ENCODE data around the gene PNPT1. TPM values are rescaled to one million over a fixed set of nuclear protein-coding genes. Genes with fewer than 3 reads are reported as not detected.
"Not testable (repeated sequence)": the region's sequence is repeated elsewhere in the genome, so short reads cannot be mapped to it uniquely, and the experiment has no call there.

PNPT1 gene
- total and polyA plus RNA-seq, 4 donors: 9.4 to 23.3 (median 16.3) TPM

GRCh38 chr2:55710025-55710424, 16.4 kb upstream of the PNPT1 start:
- Histone ChIP-seq H3K27ac (ENCODE audit: low read depth in 1 of 2, low read length in 1 of 2) (no peak overlapping the region), H3K9me3 (ENCODE audit: control insufficient read depth in 4 of 4, insufficient read depth in 3 of 4, low read length in 3 of 4) (no peaks in the 10 kb centered on the region), H3K4me1 (ENCODE audit: control insufficient read depth in 5 of 5, insufficient read depth in 5 of 5, low read length in 5 of 5) (no peaks in the 10 kb centered on the region), H3K4me3 (no peak overlapping the region), H3K36me3 (ENCODE audit: control insufficient read depth in 4 of 4, insufficient read depth in 4 of 4, low read length in 4 of 4) (no peaks in the 10 kb centered on the region), H3K9ac (ENCODE audit: insufficient read depth in 1 of 2, low read length in 2 of 2) (no peak overlapping the region), H3K27me3 (ENCODE audit: control insufficient read depth in 3 of 3, insufficient read depth in 3 of 3, low read length in 2 of 3) (no peaks in the 10 kb centered on the region)
- no peak for ATAC-seq (ENCODE audit: insufficient read depth, low FRiP score)
- no peak for TF ChIP-seq CTCF (IDR thresholded peaks at IDR 0.05; ENCODE audit: control extremely low read depth, extremely low read depth)
- no peak for DNase-seq

GRCh38 chr2:55707751-55708150, 14.1 kb upstream of the PNPT1 start:
- H3K4me1 ChIP-seq (ENCODE audit: control insufficient read depth in 5 of 5, insufficient read depth in 5 of 5, low read length in 5 of 5): no peaks in the 10 kb centered on the region
- ATAC-seq (ENCODE audit: insufficient read depth, low FRiP score): no peak
- WGBS, 2 donors: 72 to 79% methylated on average over 1 of the region's 1 CpG
- no peak for TF ChIP-seq CTCF (IDR thresholded peaks at IDR 0.05; ENCODE audit: control extremely low read depth, extremely low read depth)
- no peak overlapping the region for H3K4me3 ChIP-seq
- no peak overlapping the region for H3K27ac ChIP-seq (ENCODE audit: low read depth in 1 of 2, low read length in 1 of 2)
- H3K36me3 ChIP-seq (ENCODE audit: control insufficient read depth in 4 of 4, insufficient read depth in 4 of 4, low read length in 4 of 4): no peaks in the 10 kb centered on the region
- no peaks in the 10 kb centered on the region for H3K27me3 ChIP-seq (ENCODE audit: control insufficient read depth in 3 of 3, insufficient read depth in 3 of 3, low read length in 2 of 3)
- H3K9me3 ChIP-seq (ENCODE audit: control insufficient read depth in 4 of 4, insufficient read depth in 3 of 4, low read length in 3 of 4): no peaks in the 10 kb centered on the region
- no peak for DNase-seq
- no peak overlapping the region for H3K9ac ChIP-seq (ENCODE audit: insufficient read depth in 1 of 2, low read length in 2 of 2)

- H3K36me3 ChIP-seq (ENCODE audit: control insufficient read depth in 4 of 4, insufficient read depth in 4 of 4, low read length in 4 of 4); H3K27me3 ChIP-seq (ENCODE audit: control insufficient read depth in 3 of 3, insufficient read depth in 3 of 3, low read length in 2 of 3); H3K4me3 ChIP-seq; H3K9ac ChIP-seq (ENCODE audit: insufficient read depth in 1 of 2, low read length in 2 of 2); ATAC-seq (ENCODE audit: insufficient read depth, low FRiP score); H3K9me3 ChIP-seq (ENCODE audit: control insufficient read depth in 4 of 4, insufficient read depth in 3 of 4, low read length in 3 of 4); H3K4me1 ChIP-seq (ENCODE audit: control insufficient read depth in 5 of 5, insufficient read depth in 5 of 5, low read length in 5 of 5); H3K27ac ChIP-seq (ENCODE audit: low read depth in 1 of 2, low read length in 1 of 2); DNase-seq: not testable (repeated sequence)
- 86 to 95% methylated on average over 3 of the region's 4 CpGs for WGBS, 2 donors
These were observed 12.6 kb upstream of the PNPT1 start for GRCh38 chr2:55706258-55706657.

- no peaks in the 10 kb centered on the region for H3K9me3 ChIP-seq (ENCODE audit: control insufficient read depth in 4 of 4, insufficient read depth in 3 of 4, low read length in 3 of 4)
- no peak overlapping the region for H3K4me3 ChIP-seq
- H3K27me3 ChIP-seq (ENCODE audit: control insufficient read depth in 3 of 3, insufficient read depth in 3 of 3, low read length in 2 of 3): no peaks in the 10 kb centered on the region
- no peaks in the 10 kb centered on the region for H3K36me3 ChIP-seq (ENCODE audit: control insufficient read depth in 4 of 4, insufficient read depth in 4 of 4, low read length in 4 of 4)
- DNase-seq (no peak), ATAC-seq (ENCODE audit: insufficient read depth, low FRiP score) (no peak)
- H3K9ac ChIP-seq (ENCODE audit: insufficient read depth in 1 of 2, low read length in 2 of 2): no peak overlapping the region
- 74 to 75% methylated on average over 7 of the region's 7 CpGs for WGBS, 2 donors
- H3K4me1 ChIP-seq (ENCODE audit: control insufficient read depth in 5 of 5, insufficient read depth in 5 of 5, low read length in 5 of 5): no peaks in the 10 kb centered on the region
- no peak overlapping the region for H3K27ac ChIP-seq (ENCODE audit: low read depth in 1 of 2, low read length in 1 of 2)
- no peak for TF ChIP-seq CTCF (IDR thresholded peaks at IDR 0.05; ENCODE audit: control extremely low read depth, extremely low read depth)
These were observed 11.5 kb upstream of the PNPT1 start for GRCh38 chr2:55705027-55705653.
